Raji (cell line): ENCODE data around the gene PDZRN3.

Source experiments
- POLR2A ChIP-seq: IDR thresholded peaks from 2 replicates; pipeline ENCODE4 v1.6.1; 2011; ENCODE audit warnings: low read depth, low read length, control low read depth; ENCODE audit not compliant: insufficient read depth

Gene PDZRN3

GRCh38 chr3:73584873-73585272 is 39.9 kb downstream of the PDZRN3 start:
- TF ChIP-seq POLR2A, result no peak

- no peak for TF ChIP-seq POLR2A
Observed at GRCh38 chr3:73582535-73582934, 42.2 kb downstream of the PDZRN3 start.

GRCh38 chr3:73581134-73581846 is 43.5 kb downstream of the PDZRN3 start:
- no peak for TF ChIP-seq POLR2A

- TF ChIP-seq POLR2A, result no peak
Observed at GRCh38 chr3:73580343-73580742, 44.4 kb downstream of the PDZRN3 start.

- no peak for TF ChIP-seq POLR2A
Observed at GRCh38 chr3:73577704-73578103, 47.0 kb downstream of the PDZRN3 start.

GRCh38 chr3:73576999-73577461 is 47.7 kb downstream of the PDZRN3 start:
- no peak for TF ChIP-seq POLR2A

- TF ChIP-seq POLR2A, result no peak
Observed at GRCh38 chr3:73575953-73576352, 48.8 kb downstream of the PDZRN3 start.

GRCh38 chr3:73575519-73575918 is 49.2 kb downstream of the PDZRN3 start:
- TF ChIP-seq POLR2A, result no peak

- no peak for TF ChIP-seq POLR2A
Observed at GRCh38 chr3:73573204-73573603, 51.5 kb downstream of the PDZRN3 start.

- TF ChIP-seq POLR2A, result no peak
Observed at GRCh38 chr3:73572368-73572767, 52.4 kb downstream of the PDZRN3 start.

GRCh38 chr3:73571238-73571794 is 53.4 kb downstream of the PDZRN3 start:
- TF ChIP-seq POLR2A, result no peak

GRCh38 chr3:73569246-73569760 is 55.4 kb downstream of the PDZRN3 start:
- no peak for TF ChIP-seq POLR2A

- TF ChIP-seq POLR2A, result no peak
Observed at GRCh38 chr3:73568371-73568862, 56.3 kb downstream of the PDZRN3 start.

GRCh38 chr3:73563896-73564582 is 60.7 kb downstream of the PDZRN3 start:
- TF ChIP-seq POLR2A, result no peak

- TF ChIP-seq POLR2A, result no peak
Observed at GRCh38 chr3:73561494-73561893, 63.2 kb downstream of the PDZRN3 start.

- no peak for TF ChIP-seq POLR2A
Observed at GRCh38 chr3:73559749-73560148, 65.0 kb downstream of the PDZRN3 start.

GRCh38 chr3:73558727-73559075 is 66.0 kb downstream of the PDZRN3 start:
- TF ChIP-seq POLR2A, result no peak
